Stomach (tissue), 9 donors: ENCODE data around the gene CDCP2. TPM values are rescaled to one million over a fixed set of nuclear protein-coding genes. Genes with fewer than 3 reads are reported as not detected.

Experiments used
- DNase-seq, 2 donors: peaks; one replicate each; pipeline versions ENCODE4 v3.0.0 to v3.0.0-alpha.2; 2013 to 2019
- H3K27ac ChIP-seq, 5 donors: fragments of 200-600 bp in 4 of 5; sonication (generic) in 4 of 5; one replicate each; pipeline ENCODE4 v1.5.1; 2013 to 2019; ENCODE audit warnings: mild to moderate bottlenecking in 1 of 5, moderate library complexity in 1 of 5
- H3K27me3 ChIP-seq, 3 donors: fragments of 200-600 bp; sonication (generic); one replicate each; pipeline ENCODE4 v1.5.1; 2017 to 2019; ENCODE audit warnings: mixed run types in 1 of 3
- H3K36me3 ChIP-seq, 4 donors: fragments of 200-600 bp; sonication (generic); 1 replicate in 3 of 4; 2 replicates in 1 of 4; pipeline ENCODE4 v1.5.1; 2016 to 2019
- H3K4me1 ChIP-seq, 4 donors: fragments of 200-600 bp; sonication (generic); one replicate each; pipeline ENCODE4 v1.5.1; 2016 to 2019
- H3K4me3 ChIP-seq, 4 donors: fragments of 200-600 bp; sonication (generic) in 3 of 4; one replicate each; pipeline ENCODE4 v1.5.1; 2016 to 2019; ENCODE audit warnings: mild to moderate bottlenecking in 1 of 4
- H3K9me3 ChIP-seq, 4 donors: fragments of 200-600 bp; sonication (generic); one replicate each; pipeline ENCODE4 v1.5.1; 2016 to 2019
- CTCF ChIP-seq, 7 experiments: fragments of 450-650 bp in 4 of 7; fragments of 200-600 bp in 3 of 7; sonication (generic) in 3 of 7; IDR thresholded peaks; one replicate each; pipeline ENCODE4 v1.5.1; 2016 to 2019; ENCODE audit warnings: antibody characterized with exemption in 7 of 7, control low read depth in 2 of 7, mild to moderate bottlenecking in 1 of 7
- EP300 ChIP-seq: sonication (generic); formaldehyde crosslinking; IDR thresholded peaks from one replicate; pipeline ENCODE4 v1.6.1; 2017; ENCODE audit warnings: antibody characterized with exemption
- POLR2A ChIP-seq, 4 donors: fragments of 450-650 bp; IDR thresholded peaks; one replicate each; pipeline ENCODE4 v1.6.1; 2016; ENCODE audit warnings: antibody characterized with exemption in 4 of 4, control low read depth in 2 of 4, mild to moderate bottlenecking in 1 of 4, moderate library complexity in 1 of 4
- POLR2AphosphoS5 ChIP-seq, 3 donors: sonication (generic); formaldehyde crosslinking; IDR thresholded peaks; one replicate each; pipeline ENCODE4 v1.6.1; 2016; ENCODE audit warnings: antibody characterized with exemption in 3 of 3
- WGBS, 5 donors: extraction: QIAGEN DNeasy Blood & Tissue Kit in 3 of 5; methylation state at CpG; one replicate each; pipeline versions ENCODE4 v1.1.5 to v1.1.7; 2013 to 2018; 5-methylcytosine and 5-hydroxymethylcytosine counted together
- intact Hi-C: fragments of 100-400 bp; cut with DNase I; formaldehyde crosslinking; loops from one replicate; pipeline ENCODE4 v1.15.1; 2023; ENCODE audit warnings: low total_unique reads
- polyA plus RNA-seq, 3 donors: library from polyadenylated mRNA; stranded (reverse); fragments of 200-250 nt; gene quantifications; one replicate each; pipeline ENCODE4 v1.2.3, GENCODE V29; 2013
- total RNA-seq, 5 donors: library from RNA; depleted of rRNA; stranded (reverse); fragments of >200 nt; gene quantifications; one replicate each; pipeline versions ENCODE4 v1.1.0 to v1.2.3, GENCODE V29; 2014 to 2016
- donor health status: healthy with polysubstance abuse.
- donor health status: Bipolar disorder and iron deficiency.
- donor health status: healthy.

The CDCP2 gene
- total and polyA plus RNA-seq, 8 donors: 0.18 to 0.58 TPM; not detected in 6

- intact Hi-C loops: no loop called here
- peaks cover 17 to 77% (median 76%) of the 10 kb centered on the region in 4 donors for H3K36me3 ChIP-seq
- TF ChIP-seq POLR2A (IDR thresholded peaks at IDR 0.05) (no peak), CTCF (IDR thresholded peaks at IDR 0.05) (no peak), EP300 (no peak), POLR2AphosphoS5 (IDR thresholded peaks at IDR 0.05) (no peak)
These were observed 40.7 kb upstream of the CDCP2 start for GRCh38 chr1:54193453-54193852.

GRCh38 chr1:54191525-54191924 lies 38.7 kb upstream of the CDCP2 start:
- Histone ChIP-seq H3K27me3 (no peaks in the 10 kb centered on the region), H3K27ac (no peak overlapping the region), H3K36me3 (peaks cover 17 to 95% (median 94%) of the 10 kb centered on the region in 4 donors), H3K4me1 (no peaks in the 10 kb centered on the region), H3K4me3 (no peak overlapping the region), H3K9me3 (no peaks in the 10 kb centered on the region)
- no peak for DNase-seq
- intact Hi-C loops: no loop called here
- TF ChIP-seq EP300 (no peak), CTCF (IDR thresholded peaks at IDR 0.05) (no peak), POLR2A (IDR thresholded peaks at IDR 0.05) (no peak), POLR2AphosphoS5 (IDR thresholded peaks at IDR 0.05) (no peak)
- 0 to 100% (median 100%) methylated on average over 1 of the region's 1 CpG for WGBS, 5 donors

More at GRCh38 chr1:54193453-54193852, 40.7 kb upstream of the CDCP2 start:
- Histone ChIP-seq H3K27me3 (no peaks in the 10 kb centered on the region), H3K4me3 (no peak overlapping the region), H3K4me1 (no peaks in the 10 kb centered on the region), H3K27ac (no peak overlapping the region), H3K9me3 (no peaks in the 10 kb centered on the region)
- WGBS, 5 donors: 91 to 94% (median 92%) methylated on average over 5 of the region's 5 CpGs
- no peak for DNase-seq

GRCh38 chr1:54190526-54190925 lies 37.7 kb upstream of the CDCP2 start:
- WGBS, 5 donors: 84 to 97% (median 93%) methylated on average over 8 to 9 of the region's 9 CpGs
- no peak overlapping the region for H3K4me3 ChIP-seq

DNA sequence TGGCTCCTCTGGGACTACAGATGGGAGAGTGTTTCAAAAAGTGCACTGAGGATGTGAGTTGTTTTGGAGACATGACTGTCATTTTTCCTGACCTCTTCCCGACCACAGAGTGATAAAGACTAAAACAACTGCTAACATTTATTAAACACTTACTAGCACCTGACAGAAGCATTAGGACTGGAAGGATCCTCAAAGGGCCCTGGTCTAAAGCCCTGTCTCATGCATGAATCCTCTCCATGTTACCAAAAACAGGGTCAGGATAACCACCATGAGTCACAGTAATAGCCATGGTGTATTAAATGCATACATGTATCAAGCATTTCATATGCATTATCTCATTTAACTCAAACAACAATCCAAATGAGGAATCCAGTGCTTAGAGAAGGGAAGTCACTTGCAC lies 35.5 kb upstream of the CDCP2 start:
- intact Hi-C loops: no loop called here
- TF ChIP-seq EP300 (no peak), POLR2A (IDR thresholded peaks at IDR 0.05) (no peak), CTCF (IDR thresholded peaks at IDR 0.05) (no peak), POLR2AphosphoS5 (IDR thresholded peaks at IDR 0.05) (no peak)

More at GRCh38 chr1:54190526-54190925, 37.7 kb upstream of the CDCP2 start:
- no peak for DNase-seq
- Histone ChIP-seq H3K4me1 (no peaks in the 10 kb centered on the region), H3K9me3 (no peaks in the 10 kb centered on the region), H3K27me3 (no peaks in the 10 kb centered on the region), H3K27ac (no peak overlapping the region), H3K36me3 (peaks cover 14 to 98% (median 90%) of the 10 kb centered on the region in 4 donors)
- TF ChIP-seq CTCF (IDR thresholded peaks at IDR 0.05): no peak
- TF ChIP-seq EP300: no peak
- no peak for TF ChIP-seq POLR2A (IDR thresholded peaks at IDR 0.05)
- no peak for TF ChIP-seq POLR2AphosphoS5 (IDR thresholded peaks at IDR 0.05)
- intact Hi-C loops: no loop called here

More for the DNA sequence above, 35.5 kb upstream of the CDCP2 start:
- H3K4me3 ChIP-seq: no peak overlapping the region
- WGBS, 5 donors: 84 to 94% (median 90%) methylated on average over 1 of the region's 1 CpG
- no peaks in the 10 kb centered on the region for H3K27me3 ChIP-seq
- H3K9me3 ChIP-seq: no peaks in the 10 kb centered on the region
- peaks cover 9 to 86% (median 68%) of the 10 kb centered on the region in 4 donors for H3K36me3 ChIP-seq
- H3K27ac ChIP-seq: no peak overlapping the region
- DNase-seq: no peak
- no peaks in the 10 kb centered on the region for H3K4me1 ChIP-seq
